ENCODE results near the gene DDX41. TPM values are rescaled to one million over a fixed set of nuclear protein-coding genes. Genes with fewer than 3 reads are reported as not detected.

The DDX41 gene
- total RNA-seq, 1 experiment from 2014 or later: 136 TPM

GRCh38 chr5:177519463-177520235 is 2.9 kb upstream of the DDX41 start:
- H3K4me3 Mint-ChIP-seq: no peak overlapping the region
- no peak overlapping the region for H3K27ac Mint-ChIP-seq
- H3K4me1 Mint-ChIP-seq: peaks cover 14% of the 10 kb centered on the region
- DNase-seq (ENCODE audit: low spot score) (no peak), ATAC-seq (no peak)
- TF ChIP-seq PRRX2 (CRISPR knock-in tag; IDR thresholded peaks at IDR 0.05) (no peak), SP1 (CRISPR knock-in tag; conservative IDR thresholded peaks at IDR 0.05) (no peak), ATF3 (CRISPR knock-in tag; conservative IDR thresholded peaks at IDR 0.05) (no peak), TEAD4 (CRISPR knock-in tag; IDR thresholded peaks at IDR 0.05) (no peak), NFE2L1 (CRISPR knock-in tag; IDR thresholded peaks at IDR 0.05) (no peak), MXD4 (CRISPR knock-in tag; IDR thresholded peaks at IDR 0.05; ENCODE audit: borderline replicate concordance) (no peak), CREM (CRISPR knock-in tag; IDR thresholded peaks at IDR 0.05) (no peak), ATF2 (CRISPR knock-in tag; IDR thresholded peaks at IDR 0.05; ENCODE audit: borderline replicate concordance, low read depth) (no peak), ESRRA (CRISPR knock-in tag; IDR thresholded peaks at IDR 0.05; ENCODE audit: borderline replicate concordance) (no peak), GTF2I (CRISPR knock-in tag; conservative IDR thresholded peaks at IDR 0.05) (no peak), ZNF416 (CRISPR knock-in tag; IDR thresholded peaks at IDR 0.05) (no peak), NFATC4 (CRISPR knock-in tag; IDR thresholded peaks at IDR 0.05) (no peak), RORB (CRISPR knock-in tag; IDR thresholded peaks at IDR 0.05) (no peak), ZNF121 (CRISPR knock-in tag; IDR thresholded peaks at IDR 0.05) (no peak), FOXJ3 (CRISPR knock-in tag; IDR thresholded peaks at IDR 0.05; ENCODE audit: borderline replicate concordance) (no peak), PRDM15 (CRISPR knock-in tag; IDR thresholded peaks at IDR 0.05) (no peak), E2F1 (CRISPR knock-in tag; IDR thresholded peaks at IDR 0.05) (no peak)
- TF ChIP-seq, protein P1, sequence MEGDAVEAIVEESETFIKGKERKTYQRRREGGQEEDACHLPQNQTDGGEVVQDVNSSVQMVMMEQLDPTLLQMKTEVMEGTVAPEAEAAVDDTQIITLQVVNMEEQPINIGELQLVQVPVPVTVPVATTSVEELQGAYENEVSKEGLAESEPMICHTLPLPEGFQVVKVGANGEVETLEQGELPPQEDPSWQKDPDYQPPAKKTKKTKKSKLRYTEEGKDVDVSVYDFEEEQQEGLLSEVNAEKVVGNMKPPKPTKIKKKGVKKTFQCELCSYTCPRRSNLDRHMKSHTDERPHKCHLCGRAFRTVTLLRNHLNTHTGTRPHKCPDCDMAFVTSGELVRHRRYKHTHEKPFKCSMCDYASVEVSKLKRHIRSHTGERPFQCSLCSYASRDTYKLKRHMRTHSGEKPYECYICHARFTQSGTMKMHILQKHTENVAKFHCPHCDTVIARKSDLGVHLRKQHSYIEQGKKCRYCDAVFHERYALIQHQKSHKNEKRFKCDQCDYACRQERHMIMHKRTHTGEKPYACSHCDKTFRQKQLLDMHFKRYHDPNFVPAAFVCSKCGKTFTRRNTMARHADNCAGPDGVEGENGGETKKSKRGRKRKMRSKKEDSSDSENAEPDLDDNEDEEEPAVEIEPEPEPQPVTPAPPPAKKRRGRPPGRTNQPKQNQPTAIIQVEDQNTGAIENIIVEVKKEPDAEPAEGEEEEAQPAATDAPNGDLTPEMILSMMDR (IDR thresholded peaks at IDR 0.05): no peak
- TF ChIP-seq, protein P2, sequence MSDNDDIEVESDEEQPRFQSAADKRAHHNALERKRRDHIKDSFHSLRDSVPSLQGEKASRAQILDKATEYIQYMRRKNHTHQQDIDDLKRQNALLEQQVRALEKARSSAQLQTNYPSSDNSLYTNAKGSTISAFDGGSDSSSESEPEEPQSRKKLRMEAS (CRISPR knock-in tag; IDR thresholded peaks at IDR 0.05): no peak
- TF ChIP-seq, protein P3, sequence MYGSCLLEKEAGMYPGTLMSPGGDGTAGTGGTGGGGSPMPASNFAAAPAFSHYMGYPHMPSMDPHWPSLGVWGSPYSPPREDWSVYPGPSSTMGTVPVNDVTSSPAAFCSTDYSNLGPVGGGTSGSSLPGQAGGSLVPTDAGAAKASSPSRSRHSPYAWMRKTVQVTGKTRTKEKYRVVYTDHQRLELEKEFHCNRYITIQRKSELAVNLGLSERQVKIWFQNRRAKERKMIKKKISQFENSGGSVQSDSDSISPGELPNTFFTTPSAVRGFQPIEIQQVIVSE (CRISPR knock-in tag; IDR thresholded peaks at IDR 0.05; ENCODE audit: borderline replicate concordance): no peak
- H3K36me3 Mint-ChIP-seq: peaks cover 47% of the 10 kb centered on the region
- H3K9me3 Mint-ChIP-seq: no peaks in the 10 kb centered on the region
- ChIA-PET POLR2A (no interaction called here), CTCF (interaction anchor here (1.1 to 1.4 kb wide), 3 partner anchors 8 to 24 kb away, joined by 3 to 4 read pairs (median 3); no protein-coding TSS in a partner anchor)
- peaks cover 4% of the 10 kb centered on the region; the same call in 1 of the 2 replicates for H3K27me3 Mint-ChIP-seq (ENCODE audit: low read depth)

Measured in WTC11 (cell line).